ENCODE measurements around the gene VPS52. TPM values are rescaled to one million over a fixed set of nuclear protein-coding genes. Genes with fewer than 3 reads are reported as not detected.
A peak's percentile ranks its signal among the peaks of the same experiment; 100 is the strongest.

The VPS52 gene
- total and polyA plus RNA-seq, 9 of the 15 experiments (the other 6 are each of a cell fraction or from before 2014, with no cell fraction given): 24.4 to 103 (median 40.2) TPM

DNA sequence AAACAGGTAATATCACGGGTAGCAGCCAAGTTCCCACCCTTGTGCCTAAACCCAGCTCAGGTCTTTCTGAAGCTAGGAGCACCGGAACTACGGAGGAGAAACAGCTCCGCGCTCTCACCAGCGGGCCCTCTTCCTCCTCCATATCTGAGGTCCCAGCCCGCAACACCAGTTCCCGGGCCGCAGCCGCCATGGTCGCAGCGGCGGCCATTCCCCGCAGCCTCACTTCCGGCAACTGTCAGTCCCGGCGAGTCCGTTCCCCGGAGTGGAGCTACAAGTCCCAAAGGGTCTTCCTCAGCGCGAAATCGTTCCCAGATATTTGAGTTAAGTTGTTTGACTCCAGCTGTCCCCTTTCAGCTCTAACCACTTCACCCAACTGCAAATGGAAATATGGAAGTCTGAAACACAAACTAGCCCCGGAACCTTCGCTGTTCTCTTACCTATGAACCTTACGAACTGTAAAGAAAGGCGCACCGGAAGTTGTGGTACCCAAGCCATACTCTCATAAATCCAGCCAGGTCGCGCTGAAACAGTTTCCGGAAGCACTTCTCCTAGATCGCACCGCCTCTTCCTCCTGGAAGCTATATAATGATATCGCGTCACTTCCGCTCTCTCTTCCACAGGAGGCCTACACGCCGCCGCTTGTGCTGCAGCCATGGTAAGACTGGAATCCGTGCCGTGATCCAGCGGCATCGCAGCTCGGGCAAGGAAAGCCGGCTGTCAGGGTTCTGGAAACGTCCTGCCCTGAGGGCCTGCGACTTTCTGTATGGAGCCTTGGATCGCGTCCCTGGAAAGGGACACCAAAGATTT lies at the start of gene VPS52, which contains the start of gene RPS18 (continued):
- TF ChIP-seq, protein P1, sequence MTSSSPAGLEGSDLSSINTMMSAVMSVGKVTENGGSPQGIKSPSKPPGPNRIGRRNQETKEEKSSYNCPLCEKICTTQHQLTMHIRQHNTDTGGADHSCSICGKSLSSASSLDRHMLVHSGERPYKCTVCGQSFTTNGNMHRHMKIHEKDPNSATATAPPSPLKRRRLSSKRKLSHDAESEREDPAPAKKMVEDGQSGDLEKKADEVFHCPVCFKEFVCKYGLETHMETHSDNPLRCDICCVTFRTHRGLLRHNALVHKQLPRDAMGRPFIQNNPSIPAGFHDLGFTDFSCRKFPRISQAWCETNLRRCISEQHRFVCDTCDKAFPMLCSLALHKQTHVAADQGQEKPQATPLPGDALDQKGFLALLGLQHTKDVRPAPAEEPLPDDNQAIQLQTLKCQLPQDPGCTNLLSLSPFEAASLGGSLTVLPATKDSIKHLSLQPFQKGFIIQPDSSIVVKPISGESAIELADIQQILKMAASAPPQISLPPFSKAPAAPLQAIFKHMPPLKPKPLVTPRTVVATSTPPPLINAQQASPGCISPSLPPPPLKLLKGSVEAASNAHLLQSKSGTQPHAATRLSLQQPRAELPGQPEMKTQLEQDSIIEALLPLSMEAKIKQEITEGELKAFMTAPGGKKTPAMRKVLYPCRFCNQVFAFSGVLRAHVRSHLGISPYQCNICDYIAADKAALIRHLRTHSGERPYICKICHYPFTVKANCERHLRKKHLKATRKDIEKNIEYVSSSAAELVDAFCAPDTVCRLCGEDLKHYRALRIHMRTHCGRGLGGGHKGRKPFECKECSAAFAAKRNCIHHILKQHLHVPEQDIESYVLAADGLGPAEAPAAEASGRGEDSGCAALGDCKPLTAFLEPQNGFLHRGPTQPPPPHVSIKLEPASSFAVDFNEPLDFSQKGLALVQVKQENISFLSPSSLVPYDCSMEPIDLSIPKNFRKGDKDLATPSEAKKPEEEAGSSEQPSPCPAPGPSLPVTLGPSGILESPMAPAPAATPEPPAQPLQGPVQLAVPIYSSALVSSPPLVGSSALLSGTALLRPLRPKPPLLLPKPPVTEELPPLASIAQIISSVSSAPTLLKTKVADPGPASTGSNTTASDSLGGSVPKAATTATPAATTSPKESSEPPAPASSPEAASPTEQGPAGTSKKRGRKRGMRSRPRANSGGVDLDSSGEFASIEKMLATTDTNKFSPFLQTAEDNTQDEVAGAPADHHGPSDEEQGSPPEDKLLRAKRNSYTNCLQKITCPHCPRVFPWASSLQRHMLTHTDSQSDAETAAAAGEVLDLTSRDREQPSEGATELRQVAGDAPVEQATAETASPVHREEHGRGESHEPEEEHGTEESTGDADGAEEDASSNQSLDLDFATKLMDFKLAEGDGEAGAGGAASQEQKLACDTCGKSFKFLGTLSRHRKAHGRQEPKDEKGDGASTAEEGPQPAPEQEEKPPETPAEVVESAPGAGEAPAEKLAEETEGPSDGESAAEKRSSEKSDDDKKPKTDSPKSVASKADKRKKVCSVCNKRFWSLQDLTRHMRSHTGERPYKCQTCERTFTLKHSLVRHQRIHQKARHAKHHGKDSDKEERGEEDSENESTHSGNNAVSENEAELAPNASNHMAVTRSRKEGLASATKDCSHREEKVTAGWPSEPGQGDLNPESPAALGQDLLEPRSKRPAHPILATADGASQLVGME (CRISPR knock-in tag; IDR thresholded peaks at IDR 0.05): peak; percentile 96
- TF ChIP-seq RNF2 (IDR thresholded peaks at IDR 0.05) (peak; percentile 83), SLC30A9 (CRISPR knock-in tag; IDR thresholded peaks at IDR 0.05) (no peak), PRPF4 (IDR thresholded peaks at IDR 0.05; ENCODE audit: insufficient read depth, low read depth, low read length, poor library complexity, severe bottlenecking) (peak; percentile 43), SREBF2 (CRISPR knock-in tag; IDR thresholded peaks at IDR 0.05) (peak; percentile 94), BACH1 (tag; IDR thresholded peaks at IDR 0.05) (peak; percentile 84; the same call in 1 of the 2 replicates), SIN3B (IDR thresholded peaks at IDR 0.05; ENCODE audit: low read depth) (peak; percentile 96), NR2C1 (IDR thresholded peaks at IDR 0.05) (peak; percentile 97), NR2C1 (tag; IDR thresholded peaks at IDR 0.05) (peak; percentile 98), NFRKB (IDR thresholded peaks at IDR 0.05; ENCODE audit: low read depth) (peak; percentile 100), KLF1 (tag; IDR thresholded peaks at IDR 0.05) (peak; percentile 40; the same call in 1 of the 2 replicates), U2AF2 (optimal IDR thresholded peaks at IDR 0.05; ENCODE audit: low read depth, low read length) (no peak), EGR1 (conservative IDR thresholded peaks at IDR 0.05) (no peak), CBX8 (IDR thresholded peaks at IDR 0.05; ENCODE audit: borderline replicate concordance, extremely low read depth, low read depth, low read length, poor library complexity, severe bottlenecking) (no peak)
- TF ChIP-seq, protein P2, sequence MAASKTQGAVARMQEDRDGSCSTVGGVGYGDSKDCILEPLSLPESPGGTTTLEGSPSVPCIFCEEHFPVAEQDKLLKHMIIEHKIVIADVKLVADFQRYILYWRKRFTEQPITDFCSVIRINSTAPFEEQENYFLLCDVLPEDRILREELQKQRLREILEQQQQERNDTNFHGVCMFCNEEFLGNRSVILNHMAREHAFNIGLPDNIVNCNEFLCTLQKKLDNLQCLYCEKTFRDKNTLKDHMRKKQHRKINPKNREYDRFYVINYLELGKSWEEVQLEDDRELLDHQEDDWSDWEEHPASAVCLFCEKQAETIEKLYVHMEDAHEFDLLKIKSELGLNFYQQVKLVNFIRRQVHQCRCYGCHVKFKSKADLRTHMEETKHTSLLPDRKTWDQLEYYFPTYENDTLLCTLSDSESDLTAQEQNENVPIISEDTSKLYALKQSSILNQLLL (CRISPR knock-in tag; IDR thresholded peaks at IDR 0.05; ENCODE audit: borderline replicate concordance): no peak
- TF ChIP-seq, protein P3, sequence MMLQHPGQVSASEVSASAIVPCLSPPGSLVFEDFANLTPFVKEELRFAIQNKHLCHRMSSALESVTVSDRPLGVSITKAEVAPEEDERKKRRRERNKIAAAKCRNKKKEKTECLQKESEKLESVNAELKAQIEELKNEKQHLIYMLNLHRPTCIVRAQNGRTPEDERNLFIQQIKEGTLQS (IDR thresholded peaks at IDR 0.05): peak; percentile 58
- TF ChIP-seq, protein P3 (CRISPR knock-in tag; conservative IDR thresholded peaks at IDR 0.05): peak; percentile 81; the same call in 1 of the 2 replicates
- TF ChIP-seq, protein P4, sequence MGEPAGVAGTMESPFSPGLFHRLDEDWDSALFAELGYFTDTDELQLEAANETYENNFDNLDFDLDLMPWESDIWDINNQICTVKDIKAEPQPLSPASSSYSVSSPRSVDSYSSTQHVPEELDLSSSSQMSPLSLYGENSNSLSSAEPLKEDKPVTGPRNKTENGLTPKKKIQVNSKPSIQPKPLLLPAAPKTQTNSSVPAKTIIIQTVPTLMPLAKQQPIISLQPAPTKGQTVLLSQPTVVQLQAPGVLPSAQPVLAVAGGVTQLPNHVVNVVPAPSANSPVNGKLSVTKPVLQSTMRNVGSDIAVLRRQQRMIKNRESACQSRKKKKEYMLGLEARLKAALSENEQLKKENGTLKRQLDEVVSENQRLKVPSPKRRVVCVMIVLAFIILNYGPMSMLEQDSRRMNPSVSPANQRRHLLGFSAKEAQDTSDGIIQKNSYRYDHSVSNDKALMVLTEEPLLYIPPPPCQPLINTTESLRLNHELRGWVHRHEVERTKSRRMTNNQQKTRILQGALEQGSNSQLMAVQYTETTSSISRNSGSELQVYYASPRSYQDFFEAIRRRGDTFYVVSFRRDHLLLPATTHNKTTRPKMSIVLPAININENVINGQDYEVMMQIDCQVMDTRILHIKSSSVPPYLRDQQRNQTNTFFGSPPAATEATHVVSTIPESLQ (CRISPR knock-in tag; IDR thresholded peaks at IDR 0.05): no peak; the same call in none of the 2 replicates
